ENCODE results near the gene PTGER2.

Gene PTGER2

GRCh38 chr14:52339262-52339661 is 25.1 kb downstream of the PTGER2 start:
- no peak for TF ChIP-seq REST (IDR thresholded peaks at IDR 0.05; ENCODE audit: insufficient read depth in 1 of 2, low read depth in 2 of 2, low read length in 2 of 2)
- TF ChIP-seq TAF1 (IDR thresholded peaks at IDR 0.05; ENCODE audit: borderline replicate concordance, insufficient read depth, low read length), result no peak
- no peak for TF ChIP-seq POLR2AphosphoS5 (IDR thresholded peaks at IDR 0.05; ENCODE audit: low read depth, low read length)
- no peak for TF ChIP-seq SIN3A (IDR thresholded peaks at IDR 0.05; ENCODE audit: borderline replicate concordance, insufficient read depth, low read length)
- no peak for TF ChIP-seq FOXP2 (optimal IDR thresholded peaks at IDR 0.05; ENCODE audit: borderline replicate concordance, extremely low read depth, extremely low read length, insufficient read depth)

GRCh38 chr14:52342849-52343596 is 28.9 kb downstream of the PTGER2 start:
- TF ChIP-seq TAF1 (IDR thresholded peaks at IDR 0.05; ENCODE audit: borderline replicate concordance, insufficient read depth, low read length), result no peak
- no peak for TF ChIP-seq SIN3A (IDR thresholded peaks at IDR 0.05; ENCODE audit: borderline replicate concordance, insufficient read depth, low read length)
- no peak for TF ChIP-seq REST (IDR thresholded peaks at IDR 0.05; ENCODE audit: insufficient read depth in 1 of 2, low read depth in 2 of 2, low read length in 2 of 2)
- no peak for TF ChIP-seq FOXP2 (optimal IDR thresholded peaks at IDR 0.05; ENCODE audit: borderline replicate concordance, extremely low read depth, extremely low read length, insufficient read depth)
- no peak for TF ChIP-seq POLR2AphosphoS5 (IDR thresholded peaks at IDR 0.05; ENCODE audit: low read depth, low read length)

- no peak for TF ChIP-seq SIN3A (IDR thresholded peaks at IDR 0.05; ENCODE audit: borderline replicate concordance, insufficient read depth, low read length)
- no peak for TF ChIP-seq REST (IDR thresholded peaks at IDR 0.05; ENCODE audit: insufficient read depth in 1 of 2, low read depth in 2 of 2, low read length in 2 of 2)
- no peak for TF ChIP-seq TAF1 (IDR thresholded peaks at IDR 0.05; ENCODE audit: borderline replicate concordance, insufficient read depth, low read length)
- TF ChIP-seq FOXP2 (optimal IDR thresholded peaks at IDR 0.05; ENCODE audit: borderline replicate concordance, extremely low read depth, extremely low read length, insufficient read depth), result no peak
- no peak for TF ChIP-seq POLR2AphosphoS5 (IDR thresholded peaks at IDR 0.05; ENCODE audit: low read depth, low read length)
These were observed 32.7 kb downstream of the PTGER2 start for GRCh38 chr14:52346778-52347177.

GRCh38 chr14:52348279-52348678 is 34.2 kb downstream of the PTGER2 start:
- TF ChIP-seq POLR2AphosphoS5 (IDR thresholded peaks at IDR 0.05; ENCODE audit: low read depth, low read length) (no peak), FOXP2 (optimal IDR thresholded peaks at IDR 0.05; ENCODE audit: borderline replicate concordance, extremely low read depth, extremely low read length, insufficient read depth) (no peak), TAF1 (IDR thresholded peaks at IDR 0.05; ENCODE audit: borderline replicate concordance, insufficient read depth, low read length) (no peak), SIN3A (IDR thresholded peaks at IDR 0.05; ENCODE audit: borderline replicate concordance, insufficient read depth, low read length) (no peak), REST (IDR thresholded peaks at IDR 0.05; ENCODE audit: insufficient read depth in 1 of 2, low read depth in 2 of 2, low read length in 2 of 2) (no peak)

All from PFSK-1 (cell line).